ENCODE data around the gene TCAF1.
"Not testable (repeated sequence)": the region's sequence is repeated elsewhere in the genome, so short reads cannot be mapped to it uniquely, and the experiment has no call there.

DNA sequence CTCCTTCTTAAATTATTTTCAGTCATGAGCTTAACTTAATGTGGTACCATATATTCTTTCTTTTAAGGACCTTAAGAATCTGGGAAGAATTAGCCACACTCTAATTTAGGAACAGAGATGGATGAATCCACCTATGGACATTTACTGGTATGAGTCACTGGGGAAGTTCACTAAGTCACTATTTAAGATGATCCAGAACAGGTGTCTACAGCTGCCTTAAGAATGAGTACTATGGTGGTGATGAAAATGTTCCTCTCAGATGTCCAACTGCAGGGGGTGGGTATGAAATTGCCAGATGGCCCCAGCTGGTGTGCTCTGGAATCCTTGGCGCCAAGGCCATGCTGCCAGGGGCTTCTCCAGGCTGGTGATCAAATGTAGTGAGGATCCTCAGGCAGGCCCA, 61.9 kb downstream of the TCAF1 start:
- TF ChIP-seq SP1 (IDR thresholded peaks at IDR 0.05); CTBP1 (IDR thresholded peaks at IDR 0.05; ENCODE audit: borderline replicate concordance); FOXK2 (IDR thresholded peaks at IDR 0.05); FOXM1 (IDR thresholded peaks at IDR 0.05; ENCODE audit: borderline replicate concordance); ELF4 (IDR thresholded peaks at IDR 0.05); BHLHE40 (IDR thresholded peaks at IDR 0.05; ENCODE audit: borderline replicate concordance); FOXA1 (IDR thresholded peaks at IDR 0.05); L3MBTL2 (conservative IDR thresholded peaks at IDR 0.05); SUZ12 (IDR thresholded peaks at IDR 0.05): not testable (repeated sequence)
- TF ChIP-seq, protein P1, sequence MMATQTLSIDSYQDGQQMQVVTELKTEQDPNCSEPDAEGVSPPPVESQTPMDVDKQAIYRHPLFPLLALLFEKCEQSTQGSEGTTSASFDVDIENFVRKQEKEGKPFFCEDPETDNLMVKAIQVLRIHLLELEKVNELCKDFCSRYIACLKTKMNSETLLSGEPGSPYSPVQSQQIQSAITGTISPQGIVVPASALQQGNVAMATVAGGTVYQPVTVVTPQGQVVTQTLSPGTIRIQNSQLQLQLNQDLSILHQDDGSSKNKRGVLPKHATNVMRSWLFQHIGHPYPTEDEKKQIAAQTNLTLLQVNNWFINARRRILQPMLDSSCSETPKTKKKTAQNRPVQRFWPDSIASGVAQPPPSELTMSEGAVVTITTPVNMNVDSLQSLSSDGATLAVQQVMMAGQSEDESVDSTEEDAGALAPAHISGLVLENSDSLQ (IDR thresholded peaks at IDR 0.05): not testable (repeated sequence)
